HG03139 (cell line): ENCODE data around the gene SDCCAG8.

Source experiments
- ATAC-seq: cut with Tn5 transposase; IDR thresholded peaks from one replicate; pipeline ENCODE4 v1.9.1; 2021; ENCODE audit not compliant: unreplicated experiment

Gene SDCCAG8

DNA sequence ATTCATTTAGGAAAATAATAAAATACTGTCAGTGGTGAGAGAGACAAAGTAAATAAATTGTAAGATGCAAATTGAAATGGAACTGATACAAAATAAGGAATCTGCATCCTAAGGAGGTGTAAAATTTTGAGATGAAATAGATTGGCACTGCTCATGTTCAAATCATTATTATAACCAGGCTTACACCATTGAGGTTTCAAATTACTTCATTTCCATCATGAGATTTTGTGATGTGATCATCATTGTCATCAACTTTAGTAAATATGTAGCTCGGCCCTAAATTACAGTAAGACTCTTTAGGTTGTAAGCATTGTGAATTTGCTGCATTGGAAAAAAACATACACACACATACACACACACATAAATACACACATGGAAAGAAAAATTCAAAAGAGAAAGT is 123.4 kb downstream of the SDCCAG8 start:
- ATAC-seq: no peak

DNA sequence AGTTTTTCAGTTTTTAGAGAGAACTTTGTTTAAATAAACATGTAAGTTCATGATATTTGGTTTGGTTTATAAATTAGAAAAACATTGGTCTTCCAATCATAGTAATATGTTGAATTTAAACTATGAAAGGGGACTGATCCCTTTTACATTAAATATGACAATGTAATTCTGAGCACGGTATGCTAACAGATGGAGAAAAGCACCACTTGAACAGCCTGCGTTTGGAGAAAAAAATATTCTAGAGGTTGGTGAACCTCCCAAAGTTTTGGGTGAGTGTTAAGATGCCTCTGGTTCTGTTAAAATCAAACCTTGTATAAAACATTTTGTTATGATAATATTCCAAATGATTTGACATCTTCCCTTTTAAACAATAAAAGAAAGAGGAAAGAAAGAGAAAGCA is 123.9 kb downstream of the SDCCAG8 start:
- no peak for ATAC-seq

- ATAC-seq: no peak
These were observed 132.4 kb downstream of the SDCCAG8 start for GRCh38 chr1:243388276-243388675.

- no peak for ATAC-seq
These were observed 134.4 kb downstream of the SDCCAG8 start for GRCh38 chr1:243390162-243390791.

GRCh38 chr1:243391355-243391754 is 135.5 kb downstream of the SDCCAG8 start:
- ATAC-seq: no peak

DNA sequence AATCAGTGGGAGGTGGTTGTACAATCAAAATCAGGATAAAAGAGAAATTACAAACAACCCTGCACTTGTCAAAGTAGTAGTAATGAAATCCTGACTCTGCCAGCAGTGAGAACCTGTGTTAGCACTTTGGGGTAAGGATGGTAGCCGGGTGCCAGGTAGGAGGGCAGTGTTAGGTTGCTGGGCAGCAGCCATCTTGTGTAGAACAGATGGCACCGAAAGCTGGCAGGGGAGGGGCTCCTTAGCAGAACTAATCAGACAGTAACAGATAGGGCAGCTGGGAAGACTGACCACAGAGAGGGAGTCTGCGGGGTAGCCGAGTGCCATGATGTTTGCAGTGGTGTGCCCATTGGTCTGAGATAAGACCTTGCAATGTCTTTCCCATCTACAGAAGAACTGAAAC is 137.3 kb downstream of the SDCCAG8 start:
- no peak for ATAC-seq

- no peak for ATAC-seq
These were observed 138.2 kb downstream of the SDCCAG8 start for GRCh38 chr1:243394066-243394465.

DNA sequence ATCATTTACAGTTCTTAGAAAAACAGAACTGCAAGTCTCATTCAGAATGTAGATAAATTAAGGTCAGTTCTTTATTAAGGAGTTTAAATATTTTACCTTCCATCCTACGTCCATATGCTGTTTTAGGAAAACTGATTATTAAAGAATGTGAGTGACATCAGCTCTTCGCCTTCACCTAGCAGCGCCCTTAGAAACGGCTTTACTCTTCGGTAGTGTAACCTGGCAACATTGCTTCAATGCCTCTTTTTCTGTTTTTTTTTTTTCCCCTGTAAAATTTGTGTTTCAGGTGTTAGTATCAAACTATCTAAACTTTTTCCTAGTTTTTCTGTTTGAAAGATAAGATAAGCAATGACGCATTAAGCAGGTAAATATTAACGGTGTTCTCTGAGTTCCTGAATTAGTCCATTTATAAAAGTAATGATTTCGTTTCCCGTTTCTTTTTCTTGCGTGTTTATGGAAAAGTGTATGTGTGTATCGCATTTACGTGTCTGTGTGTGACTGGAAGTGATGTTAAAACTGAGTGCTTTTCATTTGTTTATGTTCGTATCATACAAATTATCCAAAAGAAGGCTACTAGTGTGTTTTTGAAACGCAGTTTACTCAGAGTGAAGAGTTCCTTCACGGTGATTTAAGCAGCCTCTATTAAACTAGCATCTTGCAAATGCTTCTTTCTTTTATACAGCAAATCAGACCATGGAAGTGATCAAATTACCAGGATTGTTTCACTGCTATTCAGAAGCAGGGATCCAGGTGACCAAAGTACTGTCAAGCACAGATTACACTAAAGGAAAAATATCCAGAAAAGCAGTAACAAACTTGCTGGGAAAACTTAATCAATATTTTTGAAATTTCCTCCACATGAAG is 139.0 kb downstream of the SDCCAG8 start:
- ATAC-seq: no peak

- ATAC-seq: no peak
These were observed 140.6 kb downstream of the SDCCAG8 start for GRCh38 chr1:243396424-243396823.

DNA sequence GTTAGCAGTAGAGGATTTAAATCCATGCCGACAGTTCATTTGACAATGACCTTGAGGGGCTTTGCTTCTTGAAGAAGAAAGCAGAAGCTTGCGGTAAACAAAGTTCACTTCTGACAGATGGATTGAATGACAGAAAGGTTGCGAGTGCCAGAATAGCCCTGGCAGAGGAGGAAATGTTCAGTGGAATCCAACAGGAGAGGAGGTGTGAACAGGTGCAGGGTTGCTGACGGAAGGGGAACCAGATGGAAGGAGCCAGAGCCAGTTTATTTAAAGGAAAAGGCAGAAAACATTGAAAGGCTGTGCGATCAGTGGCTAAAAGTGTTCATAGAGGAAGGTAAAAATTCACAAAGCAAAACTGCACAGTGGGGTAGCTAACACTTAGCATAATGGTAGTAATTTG is 141.0 kb downstream of the SDCCAG8 start:
- ATAC-seq: no peak

GRCh38 chr1:243397613-243398321 is 141.9 kb downstream of the SDCCAG8 start:
- ATAC-seq: no peak

DNA sequence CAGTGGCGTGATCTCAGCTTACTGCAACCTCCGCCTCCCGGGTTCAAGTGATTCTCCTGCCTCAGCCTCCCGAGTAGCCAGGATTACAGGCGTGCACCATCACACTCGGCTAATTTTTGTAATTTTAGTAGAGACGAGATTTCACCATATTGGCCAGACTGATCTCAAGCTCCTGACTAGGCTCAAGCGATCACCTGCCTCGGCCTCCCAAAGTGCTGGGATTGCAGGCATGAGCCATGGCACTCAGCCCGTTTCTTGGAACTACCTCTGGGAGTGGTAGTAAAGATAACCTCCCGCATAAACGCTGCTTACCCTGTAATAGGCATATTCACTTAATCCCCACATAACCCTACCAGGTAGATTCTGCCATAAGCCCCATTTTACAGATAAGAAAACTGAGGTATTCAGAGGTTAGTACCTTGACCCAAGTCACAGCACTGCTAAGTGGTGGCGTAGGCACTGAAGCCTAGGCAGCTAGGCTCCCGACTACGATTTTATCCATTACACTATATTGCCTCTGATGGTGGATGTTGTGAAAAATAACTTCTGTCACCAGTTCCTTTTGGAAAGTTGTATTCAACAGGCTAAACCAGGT is 143.8 kb downstream of the SDCCAG8 start:
- ATAC-seq: no peak

GRCh38 chr1:243402868-243403267 is 147.0 kb downstream of the SDCCAG8 start:
- no peak for ATAC-seq

DNA sequence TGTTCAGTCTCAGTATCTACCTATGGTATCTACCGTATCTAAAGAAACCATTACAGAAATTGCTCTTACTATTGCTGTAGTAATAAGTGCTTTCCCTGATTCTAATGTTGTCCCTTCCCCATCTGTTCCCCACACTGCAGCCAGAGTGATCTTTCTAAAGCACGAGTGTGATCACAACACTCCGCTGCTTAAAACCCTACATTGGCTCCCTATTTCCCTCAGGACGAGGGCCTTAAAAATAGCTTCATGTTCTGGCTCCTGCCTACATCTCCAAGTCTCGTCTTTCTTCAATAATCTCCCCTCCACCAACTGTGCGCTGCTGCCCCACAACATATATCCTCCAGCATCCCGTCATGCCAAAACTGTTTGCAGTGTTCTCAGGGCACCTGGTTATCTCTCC is 150.6 kb downstream of the SDCCAG8 start:
- no peak for ATAC-seq

- ATAC-seq: no peak
These were observed 151.6 kb downstream of the SDCCAG8 start for GRCh38 chr1:243407284-243408018.

DNA sequence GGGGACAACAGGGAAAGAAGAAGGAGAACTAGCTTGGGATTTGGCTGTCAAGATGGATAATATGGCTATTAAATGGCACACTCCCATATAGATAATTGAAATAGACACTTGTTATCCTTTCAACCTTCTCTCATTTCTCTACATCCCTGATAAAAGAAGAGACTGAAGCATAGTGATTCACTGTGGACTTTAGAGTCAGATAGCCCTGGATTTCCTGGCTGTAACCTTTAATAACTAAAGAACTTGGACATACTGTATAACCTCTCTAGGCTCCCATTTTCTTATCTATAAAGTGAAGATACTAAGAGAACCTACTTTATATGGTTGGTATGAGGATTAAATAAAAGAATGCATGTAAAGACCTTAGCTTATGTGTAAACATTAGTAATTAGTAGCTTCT is 152.6 kb downstream of the SDCCAG8 start:
- no peak for ATAC-seq

- ATAC-seq: no peak
These were observed 153.4 kb downstream of the SDCCAG8 start for GRCh38 chr1:243409284-243409683.

DNA sequence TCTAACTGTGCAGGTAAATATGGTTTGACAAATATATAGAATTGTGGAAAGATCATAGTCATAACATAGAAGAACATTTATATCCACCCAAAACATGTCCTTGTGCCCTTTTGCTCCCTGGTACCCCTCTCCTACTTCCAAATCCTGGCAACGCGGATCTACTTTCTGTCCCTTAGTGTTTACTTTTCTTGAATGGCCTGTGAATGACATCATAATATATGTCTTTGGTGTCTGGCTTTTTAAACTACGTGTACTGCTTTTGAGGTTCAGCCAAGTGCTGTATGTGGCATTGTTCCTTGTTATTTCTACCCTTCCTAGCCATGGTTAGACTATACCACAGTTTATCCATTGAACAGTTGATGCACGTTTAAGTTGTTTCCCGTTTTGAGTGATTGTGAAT is 155.6 kb downstream of the SDCCAG8 start:
- no peak for ATAC-seq

DNA sequence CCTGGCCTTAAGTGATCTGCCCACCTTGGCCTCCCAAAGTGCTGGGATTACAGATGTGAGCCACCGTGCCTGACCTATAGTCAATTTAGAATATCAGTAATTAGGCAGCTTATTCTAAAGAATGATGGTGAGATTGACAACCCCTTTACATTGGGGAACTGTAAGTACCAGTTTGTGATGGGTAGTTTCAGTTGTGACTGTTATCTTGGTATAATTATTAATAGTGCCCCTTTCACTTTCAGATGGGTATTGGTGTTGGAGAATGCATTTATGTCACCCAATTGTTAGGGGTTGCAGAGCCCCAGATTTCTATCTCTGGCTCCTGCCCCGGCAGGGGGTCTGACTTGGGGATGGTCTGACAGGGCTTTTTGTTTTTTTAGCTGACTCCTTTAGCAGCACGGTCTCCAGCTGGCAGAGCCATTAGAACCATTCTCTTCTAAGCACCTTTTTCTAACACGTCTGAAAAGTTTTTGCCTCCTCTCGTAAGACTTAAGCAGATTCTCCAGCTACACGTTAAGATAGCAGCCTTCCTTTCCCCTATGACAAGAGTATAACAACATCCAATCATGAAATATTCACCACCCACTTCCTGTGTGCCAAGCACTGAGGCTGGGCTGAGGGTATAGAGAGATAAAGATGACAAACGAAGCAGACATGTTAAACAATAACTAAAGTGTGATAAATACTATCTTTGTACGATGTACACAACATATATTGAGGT is 157.8 kb downstream of the SDCCAG8 start:
- ATAC-seq: no peak

- no peak for ATAC-seq
These were observed 158.3 kb downstream of the SDCCAG8 start for GRCh38 chr1:243414152-243414494.
